ENCODE measurements around the gene KRT17.

KRT17 gene

GRCh38 chr17:41651625-41652460 is 27.5 kb upstream of the KRT17 start:
- Histone ChIP-seq H3K27me3 (ENCODE audit: low read depth, low read length) (no peaks in the 10 kb centered on the region), H3K79me2 (ENCODE audit: low read length) (no peaks in the 10 kb centered on the region), H3K27ac (ENCODE audit: low read length) (no peak overlapping the region), H4K20me1 (ENCODE audit: insufficient read depth, low read length) (no peaks in the 10 kb centered on the region), H3K9ac (ENCODE audit: low read length) (no peak overlapping the region), H3K4me2 (ENCODE audit: low read length) (no peak overlapping the region), H2AFZ (ENCODE audit: low read depth, low read length) (no peak overlapping the region), H3K4me3 (ENCODE audit: low read length) (no peak overlapping the region), H3K4me1 (ENCODE audit: low read length) (no peaks in the 10 kb centered on the region), H3K9me3 (ENCODE audit: insufficient read depth, low read length) (no peaks in the 10 kb centered on the region), H3K36me3 (replicated peaks; ENCODE audit: low read depth, low read length) (no peaks in the 10 kb centered on the region)
- TF ChIP-seq EZH2phosphoT487 (IDR thresholded peaks at IDR 0.05; ENCODE audit: low read depth) (no peak), CTCF (IDR thresholded peaks at IDR 0.05; ENCODE audit: low read depth, low read length) (no peak)

- Histone ChIP-seq H3K4me3 (ENCODE audit: low read length) (no peak overlapping the region), H3K4me1 (ENCODE audit: low read length) (no peaks in the 10 kb centered on the region), H3K27ac (ENCODE audit: low read length) (no peak overlapping the region), H3K79me2 (ENCODE audit: low read length) (no peaks in the 10 kb centered on the region), H2AFZ (ENCODE audit: low read depth, low read length) (no peak overlapping the region), H3K4me2 (ENCODE audit: low read length) (no peak overlapping the region), H3K9ac (ENCODE audit: low read length) (no peak overlapping the region), H4K20me1 (ENCODE audit: insufficient read depth, low read length) (no peaks in the 10 kb centered on the region), H3K36me3 (replicated peaks; ENCODE audit: low read depth, low read length) (no peaks in the 10 kb centered on the region), H3K27me3 (ENCODE audit: low read depth, low read length) (no peaks in the 10 kb centered on the region), H3K9me3 (ENCODE audit: insufficient read depth, low read length) (no peaks in the 10 kb centered on the region)
- TF ChIP-seq EZH2phosphoT487 (IDR thresholded peaks at IDR 0.05; ENCODE audit: low read depth) (no peak), CTCF (IDR thresholded peaks at IDR 0.05; ENCODE audit: low read depth, low read length) (no peak)
These were observed 26.6 kb upstream of the KRT17 start for GRCh38 chr17:41650794-41651624.

- Histone ChIP-seq H3K36me3 (replicated peaks; ENCODE audit: low read depth, low read length) (no peaks in the 10 kb centered on the region), H3K79me2 (ENCODE audit: low read length) (no peaks in the 10 kb centered on the region), H3K4me2 (ENCODE audit: low read length) (no peak overlapping the region), H3K4me1 (ENCODE audit: low read length) (no peaks in the 10 kb centered on the region), H4K20me1 (ENCODE audit: insufficient read depth, low read length) (no peaks in the 10 kb centered on the region), H3K9me3 (ENCODE audit: insufficient read depth, low read length) (no peaks in the 10 kb centered on the region), H3K4me3 (ENCODE audit: low read length) (no peak overlapping the region), H3K27ac (ENCODE audit: low read length) (no peak overlapping the region), H3K9ac (ENCODE audit: low read length) (no peak overlapping the region), H3K27me3 (ENCODE audit: low read depth, low read length) (no peaks in the 10 kb centered on the region), H2AFZ (ENCODE audit: low read depth, low read length) (no peak overlapping the region)
- TF ChIP-seq EZH2phosphoT487 (IDR thresholded peaks at IDR 0.05; ENCODE audit: low read depth) = no peak
- no peak for TF ChIP-seq CTCF (IDR thresholded peaks at IDR 0.05; ENCODE audit: low read depth, low read length)
These were observed 25.6 kb upstream of the KRT17 start for GRCh38 chr17:41649923-41650519.

Data from OCI-LY3 (cell line).